GM21528 (cell line): ENCODE results near the gene GLIS1.

Source experiments
- ATAC-seq: cut with Tn5 transposase; IDR thresholded peaks from one replicate; pipeline ENCODE4 v1.9.1; 2021; ENCODE audit warnings: mild to moderate bottlenecking, moderate library complexity; ENCODE audit not compliant: unreplicated experiment, low FRiP score

The GLIS1 gene

DNA sequence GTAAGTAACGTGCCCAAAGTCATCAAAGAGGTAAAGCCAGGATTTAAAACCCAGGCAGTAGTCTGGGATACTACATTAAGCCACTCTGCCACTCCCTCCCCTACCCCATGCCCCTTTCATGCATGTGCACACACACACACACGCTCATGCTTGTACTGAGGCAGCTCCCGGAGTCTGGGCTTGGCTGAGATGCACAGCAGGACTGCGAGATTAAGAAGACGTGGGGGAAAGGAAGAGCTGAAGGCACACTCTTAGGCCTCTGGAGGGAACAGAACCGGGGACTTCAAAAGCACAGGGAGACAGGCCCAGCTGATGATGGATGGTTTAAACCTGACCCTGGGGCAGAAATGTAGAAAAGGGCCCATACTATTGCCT is 98.3 kb downstream of the GLIS1 start:
- no peak for ATAC-seq

DNA sequence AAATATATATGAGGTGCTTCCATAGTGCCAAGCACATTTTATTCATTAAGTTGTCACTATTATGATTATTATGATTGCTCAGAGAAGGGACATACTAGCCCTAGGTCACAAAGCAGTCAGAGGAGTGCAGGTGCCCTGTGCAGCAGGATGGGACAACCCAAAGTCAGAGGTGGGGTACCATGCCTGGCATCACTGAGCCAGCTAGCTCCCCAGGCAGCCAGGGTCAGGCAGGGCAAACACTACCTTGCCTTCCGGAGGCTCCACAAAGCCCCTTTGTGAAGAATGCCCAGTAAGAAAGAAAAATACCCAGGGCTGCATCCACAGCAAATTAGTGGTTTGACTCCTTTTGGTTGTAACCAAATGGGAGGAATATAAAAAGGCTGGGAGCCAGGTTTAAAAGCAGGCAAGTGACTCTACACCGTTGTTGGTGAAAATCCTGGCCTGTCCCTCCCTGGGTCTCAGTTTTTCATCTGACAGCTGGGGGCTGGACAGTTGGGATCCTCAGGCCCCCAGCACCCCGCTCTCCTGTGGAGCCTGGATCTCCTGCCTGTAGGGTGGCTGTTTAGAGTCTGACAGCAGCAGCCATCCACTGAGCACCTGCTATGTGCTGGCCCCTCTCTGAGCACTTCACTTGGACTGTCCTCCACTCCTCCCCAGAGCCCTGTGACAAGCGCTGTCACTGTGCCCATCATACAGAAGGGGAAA is 98.8 kb downstream of the GLIS1 start:
- no peak for ATAC-seq

DNA sequence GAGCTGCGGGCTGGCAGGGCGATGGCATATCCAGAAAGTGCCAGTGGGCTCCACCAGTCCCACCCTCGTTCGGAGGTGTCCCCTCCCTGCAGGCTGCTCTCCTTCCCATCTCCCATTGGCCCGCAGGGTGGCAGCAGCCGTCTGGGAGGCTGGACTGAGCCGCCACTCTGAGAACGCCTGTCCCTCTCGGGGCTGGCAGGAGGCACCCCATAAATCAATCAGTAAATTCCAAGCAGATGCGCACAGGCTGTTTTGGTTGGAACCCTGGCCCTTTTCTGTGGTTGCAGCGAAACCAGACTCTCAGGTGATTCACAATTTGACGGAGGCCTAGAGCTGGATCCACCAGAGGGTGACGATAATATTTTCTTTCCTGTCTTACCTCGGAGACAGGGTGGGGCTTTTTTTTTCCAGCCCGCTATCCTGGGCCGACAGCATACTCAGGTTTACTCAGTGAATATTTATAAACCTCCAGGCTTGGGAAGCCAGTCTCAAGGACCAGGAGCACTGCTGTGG is 99.7 kb downstream of the GLIS1 start:
- no peak for ATAC-seq

DNA sequence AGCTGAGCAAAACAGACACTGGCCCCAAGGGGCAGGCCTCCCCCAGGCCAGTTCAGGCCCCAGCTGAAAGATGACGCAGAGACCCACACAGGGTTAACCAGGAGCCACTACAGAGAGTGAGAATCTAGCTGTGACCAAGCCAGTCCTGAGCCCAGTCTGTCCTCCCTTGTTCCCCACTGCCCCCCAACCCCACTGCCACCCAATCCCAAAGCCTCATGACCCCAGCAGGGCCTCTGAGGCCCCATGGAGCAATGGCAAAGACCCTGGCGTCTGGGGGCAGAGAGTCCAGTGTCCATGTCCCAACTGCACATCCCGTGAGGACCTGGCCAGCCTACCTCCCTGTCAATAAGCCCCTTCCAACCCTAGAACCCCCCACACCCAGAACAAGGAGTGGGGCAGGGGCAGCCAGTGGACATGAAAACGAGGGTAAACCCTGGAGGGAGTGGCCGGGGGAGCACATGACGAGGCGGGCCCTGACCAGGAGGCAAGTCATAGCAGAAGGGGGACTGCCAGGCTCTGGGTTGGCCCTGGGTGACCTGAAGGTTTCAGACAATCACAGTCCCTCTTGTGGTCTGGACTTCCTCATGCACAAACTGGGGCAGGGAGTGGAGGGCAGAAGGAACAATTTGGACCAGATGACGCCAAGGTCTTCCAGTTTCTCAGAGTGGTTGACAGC is 100.5 kb downstream of the GLIS1 start:
- no peak for ATAC-seq

DNA sequence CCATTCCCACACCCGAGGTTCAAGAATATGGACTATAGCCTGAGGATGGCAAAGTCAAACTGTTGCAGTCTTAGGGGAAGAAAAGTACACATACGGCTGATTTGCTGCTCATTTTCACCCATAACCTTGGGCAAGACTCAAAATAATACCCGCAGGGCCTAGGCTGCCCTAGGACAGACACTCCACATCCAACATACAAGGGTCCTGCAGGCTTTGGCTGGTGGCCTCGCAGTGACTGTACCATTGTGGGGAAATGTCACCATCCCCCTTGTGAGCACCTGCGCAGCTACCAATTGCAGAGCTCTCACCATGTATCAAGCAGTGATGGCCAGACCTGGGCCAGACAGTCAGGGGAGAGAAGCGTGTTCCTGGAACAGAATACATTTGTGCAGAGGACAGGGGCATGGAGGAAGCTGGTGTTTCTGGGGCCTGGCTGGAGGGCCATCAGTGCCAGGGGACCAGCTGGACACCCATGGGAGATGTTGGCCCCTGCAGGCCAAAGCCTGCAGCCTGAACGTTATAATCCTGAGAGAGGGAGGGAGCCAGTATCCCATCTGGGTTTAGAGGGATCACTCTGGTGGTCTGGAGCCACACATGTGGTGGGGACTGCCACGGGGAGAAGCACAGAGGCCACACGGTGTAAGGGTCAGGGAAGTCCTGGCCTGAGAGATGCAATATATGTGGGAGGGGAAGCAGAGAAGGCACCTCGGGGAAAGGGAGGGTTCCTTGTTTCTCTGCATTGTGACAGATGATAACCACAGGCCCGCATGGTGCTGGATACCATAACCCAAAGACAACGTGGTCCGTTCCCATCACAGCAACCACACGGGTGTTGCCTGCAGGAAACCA is 101.2 kb downstream of the GLIS1 start:
- no peak for ATAC-seq

DNA sequence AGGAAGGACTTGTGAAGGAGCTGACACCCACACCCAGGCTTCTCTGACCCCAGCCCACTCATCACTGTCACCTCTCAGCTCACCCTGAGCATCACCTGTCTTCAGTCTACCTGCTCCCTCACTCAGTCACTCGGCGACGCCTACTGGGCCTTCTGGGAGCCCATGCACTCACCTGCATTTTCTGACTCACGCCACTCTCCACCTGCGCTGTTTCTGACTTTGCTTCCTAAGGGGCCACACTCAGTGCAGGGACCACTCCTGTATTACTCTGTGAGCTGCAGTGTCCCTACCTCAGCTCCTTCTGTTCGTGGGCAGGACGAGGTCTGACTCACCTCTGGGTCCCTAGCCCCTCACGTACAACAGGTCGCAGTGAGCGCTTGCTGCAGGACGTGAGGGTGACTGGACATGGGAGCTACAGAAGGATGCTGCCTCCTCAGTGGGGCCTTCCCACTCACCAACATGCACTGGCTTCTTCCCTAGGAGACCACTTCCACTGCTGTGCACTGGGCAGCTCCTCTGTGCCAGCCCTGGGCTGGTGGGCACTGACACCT is 102.3 kb downstream of the GLIS1 start:
- no peak for ATAC-seq

DNA sequence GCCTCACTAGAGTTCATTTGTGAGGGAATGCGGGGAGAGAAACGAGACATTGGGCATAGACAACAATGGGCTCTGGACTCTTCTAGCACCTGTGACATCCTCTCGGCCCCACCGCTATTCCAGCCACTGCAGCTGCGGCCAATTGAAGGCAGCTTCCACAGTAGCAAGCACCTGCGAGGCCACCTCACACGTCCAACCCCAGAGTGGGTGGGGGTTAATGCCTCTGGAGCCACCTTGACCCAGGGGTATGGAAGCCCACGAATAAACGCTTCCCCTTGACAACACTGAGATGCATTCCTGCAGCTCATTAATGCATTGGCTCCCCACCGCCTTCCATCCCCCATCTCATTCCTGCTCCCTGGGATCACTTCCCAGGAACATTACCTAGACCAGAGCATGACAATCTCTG is 104.4 kb downstream of the GLIS1 start:
- no peak for ATAC-seq

DNA sequence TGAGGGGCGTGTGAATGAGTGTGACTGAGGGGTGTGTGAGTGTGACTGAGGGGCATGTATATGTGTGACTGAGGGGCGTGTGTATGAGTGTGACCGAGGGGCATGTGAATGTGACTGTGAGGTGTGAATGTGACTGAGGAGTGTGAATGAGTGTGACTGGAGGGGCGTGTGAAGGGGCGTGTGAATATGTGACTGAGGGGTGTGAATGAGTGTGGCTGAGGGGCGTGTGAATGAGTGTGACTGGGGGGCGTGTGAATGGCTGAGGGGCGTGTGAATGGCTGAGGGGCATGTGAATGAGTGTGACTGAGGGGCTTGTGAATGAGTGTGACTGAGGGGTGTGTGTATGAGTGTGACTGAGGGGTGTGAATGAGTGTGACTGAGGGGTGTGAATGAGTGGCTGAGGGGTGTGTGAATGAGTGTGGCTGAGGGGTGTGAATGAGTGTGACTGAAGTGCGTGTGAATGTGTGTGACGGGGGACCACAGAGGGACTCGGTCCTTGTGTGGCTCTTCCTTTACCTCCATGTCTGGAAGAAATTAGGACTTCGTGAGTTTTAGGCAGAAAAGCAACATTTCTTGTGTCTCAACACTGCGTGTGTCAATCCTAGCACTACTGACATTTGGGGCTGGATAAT is 105.8 kb downstream of the GLIS1 start:
- ATAC-seq = no peak

DNA sequence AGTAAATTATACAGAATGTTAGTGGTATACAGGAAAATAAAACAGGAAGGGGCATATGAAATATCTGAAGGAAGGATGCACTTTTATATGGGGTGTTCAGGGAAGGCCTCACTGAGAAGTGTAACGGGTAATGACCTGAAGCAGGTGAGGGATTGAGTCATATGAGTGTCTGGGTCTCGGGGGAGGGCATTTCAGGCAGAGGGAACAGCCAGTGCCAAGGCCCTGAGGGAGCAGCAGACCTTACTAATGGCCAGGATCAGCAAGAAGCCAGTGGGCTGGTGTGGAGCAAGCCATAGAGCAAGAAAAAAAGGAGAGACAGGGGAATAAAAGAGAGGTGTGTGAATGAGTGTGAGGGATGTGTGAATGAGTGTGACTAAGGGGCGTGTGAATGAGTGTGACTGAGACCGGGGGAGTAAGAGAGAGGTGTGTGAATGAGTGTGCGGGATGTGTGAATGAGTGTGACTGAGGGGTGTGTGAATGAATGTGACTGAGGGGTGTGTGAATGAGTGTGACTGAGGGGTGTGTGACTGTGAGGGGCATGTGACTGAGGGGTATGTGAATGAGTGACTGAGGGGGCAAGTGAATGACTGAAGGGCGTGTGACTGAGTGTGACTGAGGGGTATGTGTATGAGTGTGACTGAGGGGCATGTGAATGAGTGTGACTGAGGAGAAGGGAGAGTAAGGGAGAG is 107.2 kb downstream of the GLIS1 start:
- no peak for ATAC-seq

DNA sequence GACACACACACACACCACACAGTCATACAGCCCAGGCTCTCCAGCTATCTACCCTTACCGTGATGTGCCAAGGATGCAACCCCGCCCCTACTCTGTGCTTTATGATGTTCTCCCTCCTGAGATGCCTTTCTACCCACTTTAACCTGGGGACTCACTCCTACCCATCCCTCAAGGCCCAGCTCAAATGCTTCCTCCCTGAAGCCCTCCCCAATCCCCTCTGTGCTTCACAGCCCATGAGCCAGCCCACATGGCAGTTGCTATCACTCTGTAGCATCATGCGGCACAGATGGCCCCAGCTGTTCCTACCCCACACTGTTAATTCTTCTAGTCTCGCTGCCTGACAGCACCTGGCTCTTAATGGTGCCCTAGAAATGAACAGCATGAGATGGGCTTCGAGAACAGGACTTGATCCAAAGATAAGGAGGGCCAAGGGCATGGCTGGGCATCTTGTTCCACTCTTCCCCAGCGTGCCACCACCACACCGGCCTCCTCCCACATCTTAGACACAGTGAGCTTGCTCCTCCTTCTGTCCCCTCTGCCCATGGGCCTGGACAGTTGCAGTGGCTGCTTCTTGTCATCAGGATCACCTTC is 109.8 kb downstream of the GLIS1 start:
- ATAC-seq = no peak

DNA sequence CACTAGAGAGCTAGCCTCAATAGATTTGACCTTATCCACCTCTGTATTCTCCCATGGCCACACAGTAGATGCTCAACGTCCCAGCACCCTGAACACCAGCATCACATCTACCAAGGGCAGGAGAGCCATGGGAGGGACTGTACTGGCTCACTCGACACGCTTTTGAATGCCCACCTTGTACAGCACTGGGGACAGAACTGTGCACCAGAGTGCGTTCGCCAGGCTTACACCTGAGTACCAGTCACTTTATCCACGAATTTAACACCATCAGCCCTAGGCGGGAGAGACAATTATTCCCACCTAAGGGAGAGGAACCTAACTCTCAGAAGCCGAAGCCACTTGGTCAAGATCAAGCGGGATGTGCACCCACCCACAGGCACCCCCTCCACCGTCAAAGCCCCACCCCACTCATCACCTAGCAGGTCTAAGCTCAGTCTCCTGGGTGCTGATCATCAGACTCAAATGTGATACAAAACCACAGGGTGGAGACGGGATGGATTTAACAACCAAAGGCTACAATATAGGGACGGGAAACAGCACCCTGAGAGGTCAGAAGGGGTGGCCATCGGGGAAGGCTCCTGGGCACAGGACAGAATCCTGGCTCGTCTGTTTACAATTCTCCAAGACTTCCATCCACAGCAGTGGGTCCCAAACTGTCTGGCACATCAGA is 110.5 kb downstream of the GLIS1 start:
- no peak for ATAC-seq

DNA sequence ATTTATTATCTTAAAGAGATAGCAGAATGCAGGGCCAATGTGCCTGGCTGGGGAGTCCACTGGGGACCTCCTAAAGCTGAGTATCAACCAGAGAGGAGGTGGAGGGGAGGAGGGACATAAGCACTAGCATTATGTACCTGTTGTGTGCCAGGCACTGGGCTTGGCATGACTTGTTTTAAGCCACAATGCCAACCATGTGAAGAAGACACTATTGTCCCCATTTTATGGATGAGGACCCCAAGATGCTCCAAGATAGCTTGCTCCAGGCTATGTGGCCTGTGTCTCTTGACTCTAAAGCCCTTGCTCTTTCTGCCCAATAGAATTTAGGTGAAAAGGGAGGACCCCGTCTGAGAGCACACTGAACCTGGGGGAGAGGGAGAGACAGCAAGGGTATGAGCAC is 111.3 kb downstream of the GLIS1 start:
- ATAC-seq = no peak

DNA sequence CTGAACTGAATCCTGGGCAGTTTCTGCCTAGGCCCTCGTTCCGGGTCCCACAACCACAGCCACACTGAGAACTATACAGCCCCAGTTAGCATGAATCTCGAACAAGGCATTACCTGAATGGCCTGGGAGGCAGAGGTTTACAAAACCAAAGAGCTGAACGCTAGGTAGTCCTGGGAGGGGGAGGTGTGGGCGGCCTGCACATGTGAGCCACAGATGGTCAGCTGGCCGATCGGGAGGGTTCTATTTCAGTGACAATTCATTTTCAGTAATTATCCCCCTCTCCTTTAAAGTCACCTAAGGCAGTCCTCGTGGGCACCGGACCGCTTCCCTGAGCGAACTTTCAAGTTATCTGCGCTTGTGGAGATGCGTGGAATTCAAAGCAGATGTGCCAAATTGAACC is 111.9 kb downstream of the GLIS1 start:
- ATAC-seq = no peak

DNA sequence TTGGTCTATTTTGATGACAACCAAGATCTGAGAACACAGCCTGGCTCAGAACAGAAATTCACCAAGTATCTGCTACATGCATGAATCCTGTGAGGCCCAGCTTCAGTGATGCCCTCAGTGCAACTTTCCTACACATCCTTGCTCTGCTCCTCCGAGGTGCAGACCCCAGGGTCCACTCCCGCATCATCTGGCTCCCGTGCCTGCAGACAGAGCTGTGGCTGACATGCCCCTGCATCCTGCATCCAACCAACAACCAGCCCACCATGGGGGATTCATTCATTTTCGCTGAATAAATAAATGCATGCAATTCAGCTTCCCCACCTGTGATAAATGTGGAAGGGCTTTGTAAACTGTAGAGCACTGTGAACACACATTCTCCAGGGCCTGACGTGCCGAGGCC is 112.3 kb downstream of the GLIS1 start:
- no peak for ATAC-seq

DNA sequence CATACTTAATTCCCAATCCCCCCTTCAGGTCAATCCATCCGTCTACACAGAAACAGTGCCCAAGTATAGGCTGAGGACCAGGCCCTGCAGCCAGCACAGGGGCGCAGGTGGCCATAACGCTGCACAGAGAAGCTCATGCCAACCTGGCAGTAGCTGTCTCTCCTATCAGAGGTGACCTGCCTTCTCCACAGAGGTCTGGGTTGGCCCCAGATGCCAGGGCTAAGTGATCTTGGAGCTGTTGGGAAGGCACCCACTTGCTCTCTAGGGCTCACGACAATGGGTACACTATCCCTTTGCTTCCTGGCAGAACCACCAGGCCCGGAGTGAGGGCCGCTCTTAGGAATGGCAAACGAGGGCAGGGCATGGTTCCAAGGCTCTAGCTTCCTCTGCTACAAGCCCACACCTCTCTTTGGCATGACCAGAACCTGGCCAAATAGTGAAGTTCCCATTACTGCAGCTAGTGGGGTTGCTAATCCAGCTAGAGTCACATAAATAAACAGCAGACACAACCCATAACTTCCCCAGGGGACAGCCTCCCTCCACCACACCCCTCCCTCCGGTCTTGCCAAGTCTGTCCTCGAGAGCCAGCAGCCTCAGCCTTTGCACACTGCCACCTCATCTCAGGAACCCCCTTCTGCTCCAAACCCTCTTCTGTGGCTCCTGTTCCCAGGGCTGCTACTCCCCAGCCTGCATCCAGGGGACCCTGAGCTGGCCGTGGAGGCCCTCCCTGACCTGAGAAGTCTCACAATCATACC is 113.0 kb downstream of the GLIS1 start:
- no peak for ATAC-seq

DNA sequence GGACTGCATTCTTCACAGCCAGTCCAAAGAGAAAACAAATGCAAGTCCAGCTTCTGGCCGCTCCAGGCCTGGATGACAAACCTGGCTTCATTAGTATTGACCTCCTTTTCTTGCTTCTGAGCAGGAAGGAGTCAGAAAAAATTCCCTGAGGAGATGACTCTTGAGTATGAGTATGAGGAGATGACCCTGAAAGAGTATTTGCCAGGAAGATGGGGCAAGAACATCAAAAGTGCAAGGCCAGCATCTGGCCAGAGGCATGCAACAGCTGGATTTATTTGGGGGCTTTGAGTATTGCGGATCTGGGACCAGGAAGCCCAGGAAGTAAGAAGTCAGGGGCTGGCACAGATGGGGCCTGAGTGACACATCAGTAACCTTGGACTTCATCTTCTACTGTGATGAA is 113.9 kb downstream of the GLIS1 start:
- ATAC-seq = no peak

DNA sequence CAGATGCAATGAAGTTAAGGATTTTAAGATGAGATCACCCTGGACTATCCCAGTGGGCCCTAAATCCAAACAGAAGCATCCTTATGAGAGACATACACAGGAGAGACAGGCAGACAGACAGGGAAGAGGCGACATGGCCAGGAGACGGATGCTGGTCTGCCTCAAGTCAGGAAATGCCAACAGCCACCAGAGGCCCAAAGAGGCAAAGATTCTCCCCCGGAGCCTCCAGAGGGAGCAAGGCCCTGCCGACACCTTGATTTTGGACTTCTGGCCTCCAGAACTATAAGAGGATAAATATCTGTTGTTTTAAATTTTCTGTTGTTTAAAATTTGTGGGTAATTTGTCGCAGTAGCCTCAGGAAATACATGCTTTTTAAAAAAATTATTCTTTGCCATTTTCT is 116.4 kb downstream of the GLIS1 start:
- ATAC-seq = no peak

DNA sequence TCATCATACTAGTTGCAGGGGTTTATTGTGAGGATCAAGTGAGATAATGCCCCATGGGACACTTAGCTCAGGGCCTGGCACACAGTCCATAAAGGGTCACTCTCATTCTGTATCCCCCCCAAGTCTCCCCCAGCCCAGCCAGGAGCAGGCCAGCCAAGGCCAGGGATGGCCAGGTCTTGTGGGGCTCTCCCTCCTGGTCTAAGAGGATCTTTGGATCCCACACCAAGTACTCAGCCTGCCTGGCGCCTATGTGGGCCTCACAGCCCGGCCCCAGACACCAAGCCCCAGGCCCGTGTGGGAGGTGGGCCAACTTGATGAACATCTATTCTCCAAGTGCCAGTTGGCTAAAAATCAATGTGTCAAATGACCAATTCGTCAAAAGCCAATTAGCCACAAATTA is 117.8 kb downstream of the GLIS1 start:
- ATAC-seq = no peak
